Esophagus squamous epithelium (tissue), 5 donors: Measurements from ENCODE around the gene NEFH. TPM values are rescaled to one million over a fixed set of nuclear protein-coding genes. Genes with fewer than 3 reads are reported as not detected.
A peak's percentile ranks its signal among the peaks of the same experiment; 100 is the strongest.

Experiments
- DNase-seq: peaks from one replicate; lab custom pipeline; 2025; lab: John Stamatoyannopoulos, UW
- H3K27ac ChIP-seq, 4 donors: fragments of 200-600 bp; sonication (generic); one replicate each; pipeline ENCODE4 v1.5.1; 2016 to 2019; ENCODE audit warnings: mild to moderate bottlenecking in 1 of 4
- H3K27me3 ChIP-seq, 4 donors: fragments of 200-600 bp; sonication (generic); 1 replicate in 3 of 4; 2 replicates in 1 of 4; pipeline versions ENCODE4 v1.5.1 to v1.6.0; 2017 to 2021; ENCODE audit warnings: antibody characterized with exemption in 1 of 4
- H3K36me3 ChIP-seq, 3 donors: fragments of 200-600 bp; sonication (generic); one replicate each; pipeline ENCODE4 v1.5.1; 2016 to 2019
- H3K4me1 ChIP-seq, 3 donors: fragments of 200-600 bp; sonication (generic); one replicate each; pipeline ENCODE4 v1.5.1; 2017 to 2019
- H3K4me3 ChIP-seq, 4 donors: fragments of 200-600 bp; sonication (generic); 1 replicate in 3 of 4; 2 replicates in 1 of 4; pipeline ENCODE4 v1.5.1; 2016 to 2019; ENCODE audit warnings: mild to moderate bottlenecking in 2 of 4, moderate library complexity in 1 of 4
- H3K9me3 ChIP-seq, 3 donors: fragments of 200-600 bp; sonication (generic); one replicate each; pipeline ENCODE4 v1.5.1; 2016 to 2019
- CTCF ChIP-seq, 6 experiments: fragments of 450-650 bp in 4 of 6; fragments of 200-600 bp in 2 of 6; sonication (generic) in 2 of 6; IDR thresholded peaks; one replicate each; pipeline ENCODE4 v1.5.1; 2016 to 2019; ENCODE audit warnings: antibody characterized with exemption in 6 of 6, mild to moderate bottlenecking in 4 of 6, moderate library complexity in 4 of 6
- POLR2A ChIP-seq, 4 donors: fragments of 450-650 bp; IDR thresholded peaks; one replicate each; pipeline ENCODE4 v1.6.1; 2017; ENCODE audit warnings: antibody characterized with exemption in 4 of 4, mild to moderate bottlenecking in 4 of 4, moderate library complexity in 3 of 4
- WGBS, 2 donors: methylation state at CpG; one replicate each; pipeline ENCODE4 v1.1.5; 2018; 5-methylcytosine and 5-hydroxymethylcytosine counted together
- intact Hi-C: fragments of 100-400 bp; cut with DNase I; formaldehyde crosslinking; loops from one replicate; pipeline ENCODE4 v1.15.0; 2022
- total RNA-seq, 4 donors: library from RNA; depleted of rRNA; stranded (reverse); fragments of >200 nt; gene quantifications; one replicate each; pipeline ENCODE4 v1.1.0, GENCODE V29; 2016
- donor health status: DM: yes; HTN: yes; CAD: no.

The NEFH gene
- total RNA-seq, 4 donors from 2014 or later, result 0.44 to 0.95 TPM; not detected in 2

GRCh38 chr22:29461263-29461662 is 18.8 kb upstream of the NEFH start:
- Histone ChIP-seq H3K36me3 (no peaks in the 10 kb centered on the region), H3K27me3 (no peaks in the 10 kb centered on the region), H3K9me3 (no peaks in the 10 kb centered on the region), H3K4me1 (no peaks in the 10 kb centered on the region), H3K27ac (no peak overlapping the region), H3K4me3 (no peak overlapping the region)
- TF ChIP-seq CTCF (IDR thresholded peaks at IDR 0.05), result no peak
- no peak for TF ChIP-seq POLR2A (IDR thresholded peaks at IDR 0.05)
- WGBS, 2 donors, result 83 to 95% methylated on average over 3 to 5 of the region's 5 CpGs
- intact Hi-C loops, result no loop called here
- DNase-seq, result no peak

- Histone ChIP-seq H3K36me3 (no peaks in the 10 kb centered on the region), H3K4me3 (no peak overlapping the region), H3K9me3 (no peaks in the 10 kb centered on the region), H3K27me3 (peaks cover 0 to 7% (median 0%) of the 10 kb centered on the region in 4 donors), H3K4me1 (no peaks in the 10 kb centered on the region), H3K27ac (no peak overlapping the region)
- TF ChIP-seq CTCF (IDR thresholded peaks at IDR 0.05) (no peak), POLR2A (IDR thresholded peaks at IDR 0.05) (no peak)
- WGBS, 2 donors, result 82 to 94% methylated on average over 5 of the region's 7 CpGs
- intact Hi-C loops, result no loop called here
- no peak for DNase-seq
Observed at GRCh38 chr22:29463629-29464028, 16.4 kb upstream of the NEFH start.

- Histone ChIP-seq H3K27ac (no peak overlapping the region), H3K4me1 (no peaks in the 10 kb centered on the region), H3K27me3 (peaks cover 0 to 12% (median 0%) of the 10 kb centered on the region in 4 donors), H3K36me3 (no peaks in the 10 kb centered on the region), H3K9me3 (no peaks in the 10 kb centered on the region), H3K4me3 (no peak overlapping the region)
- TF ChIP-seq CTCF (IDR thresholded peaks at IDR 0.05) (no peak), POLR2A (IDR thresholded peaks at IDR 0.05) (no peak)
- intact Hi-C loops, result no loop called here
- 67 to 74% methylated on average over 3 of the region's 7 CpGs for WGBS, 2 donors
- no peak for DNase-seq
Observed at GRCh38 chr22:29464581-29464980, 15.4 kb upstream of the NEFH start.

- Histone ChIP-seq H3K4me3 (peak overlapping the region in 2 of 4 donors; percentile 23 to 63), H3K9me3 (no peaks in the 10 kb centered on the region), H3K27me3 (peaks cover 0 to 59% (median 0%) of the 10 kb centered on the region in 4 donors), H3K36me3 (no peaks in the 10 kb centered on the region), H3K27ac (no peak overlapping the region), H3K4me1 (peaks cover 6 to 12% (median 9%) of the 10 kb centered on the region in 3 donors)
- WGBS, 2 donors, result 46 to 92% methylated on average over 3 to 7 of the region's 9 CpGs
- no peak for TF ChIP-seq CTCF (IDR thresholded peaks at IDR 0.05)
- no peak for TF ChIP-seq POLR2A (IDR thresholded peaks at IDR 0.05)
- intact Hi-C loops, result no loop called here
- DNase-seq, result no peak
Observed at GRCh38 chr22:29469755-29470154, 10.3 kb upstream of the NEFH start.

GRCh38 chr22:29470159-29470855 is 9.7 kb upstream of the NEFH start:
- peaks cover 0 to 64% (median 0%) of the 10 kb centered on the region in 4 donors for H3K27me3 ChIP-seq
- H3K4me1 ChIP-seq, result peaks cover 6 to 12% (median 9%) of the 10 kb centered on the region in 3 donors
- H3K4me3 ChIP-seq, result peak overlapping the region; percentile 13 to 63 (median 22)
- H3K9me3 ChIP-seq, result no peaks in the 10 kb centered on the region
- DNase-seq, result no peak
- H3K27ac ChIP-seq, result no peak overlapping the region
- intact Hi-C loops, result no loop called here
- 39 to 42% methylated on average over 12 to 18 of the region's 54 CpGs for WGBS, 2 donors
- no peaks in the 10 kb centered on the region for H3K36me3 ChIP-seq
- TF ChIP-seq CTCF (IDR thresholded peaks at IDR 0.05) (peak; percentile 75 to 94 (median 83)), POLR2A (IDR thresholded peaks at IDR 0.05) (no peak)
